ENCODE results near the gene CBR3. TPM values are rescaled to one million over a fixed set of nuclear protein-coding genes. Genes with fewer than 3 reads are reported as not detected.

Gene CBR3
- total RNA-seq, 1 donor from 2014 or later = 2.8 TPM

DNA sequence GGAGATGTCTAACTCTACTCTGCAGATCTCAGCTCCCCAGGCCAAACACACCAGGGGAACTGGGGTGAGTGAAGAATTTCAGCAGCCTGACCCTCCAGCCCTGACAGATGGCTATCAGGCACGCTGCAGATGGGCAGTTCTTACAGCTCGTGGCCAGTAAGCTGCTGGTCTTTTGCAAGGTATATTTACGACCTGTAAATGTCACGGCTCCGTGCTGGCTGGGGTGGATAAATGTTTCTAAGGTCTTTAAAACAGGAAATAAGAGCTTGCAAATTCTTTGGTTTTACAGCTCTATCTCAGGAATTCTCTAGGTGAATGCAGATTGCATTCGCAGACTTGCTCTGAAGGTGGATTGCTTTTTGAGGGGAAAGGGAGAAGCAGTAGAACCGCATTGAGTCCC is 31.8 kb downstream of the CBR3 start:
- no peak overlapping the region for H3K9ac ChIP-seq (ENCODE audit: low read length)
- no peak overlapping the region for H2AFZ ChIP-seq (ENCODE audit: low read depth, low read length)
- H3K4me2 ChIP-seq (ENCODE audit: low read length) = no peak overlapping the region
- no peaks in the 10 kb centered on the region for H3K27me3 ChIP-seq (ENCODE audit: insufficient read depth, low read length)
- H3K36me3 ChIP-seq (ENCODE audit: insufficient read depth, low read length) = peaks cover 6% of the 10 kb centered on the region
- Mint-ChIP-seq H3K4me1 (ENCODE audit: low read depth, unreplicated experiment) (peaks cover 8% of the 10 kb centered on the region), H3K4me3 (ENCODE audit: unreplicated experiment) (no peak overlapping the region), H3K9me3 (ENCODE audit: unreplicated experiment) (no peaks in the 10 kb centered on the region), H3K27me3 (ENCODE audit: low read depth, unreplicated experiment) (no peaks in the 10 kb centered on the region), H3K36me3 (ENCODE audit: low read depth, unreplicated experiment) (peaks cover 18% of the 10 kb centered on the region), H3K27ac (ENCODE audit: unreplicated experiment) (no peak overlapping the region)
- DNase-seq (ENCODE audit: low read depth) (no peak), FAIRE-seq (no peak)
- H3K4me1 ChIP-seq (ENCODE audit: insufficient read depth, low read length) = peaks cover 2% of the 10 kb centered on the region
- no peaks in the 10 kb centered on the region for H3K9me3 ChIP-seq (ENCODE audit: insufficient read depth, low read depth, low read length)
- H3K27ac ChIP-seq (ENCODE audit: low read depth, low read length) = no peak overlapping the region
- peaks cover 21% of the 10 kb centered on the region for H4K20me1 ChIP-seq (ENCODE audit: insufficient read depth, low read length)
- no peak overlapping the region for H3K4me3 ChIP-seq (ENCODE audit: insufficient read depth, low read depth, low read length)
- peaks cover 29% of the 10 kb centered on the region for H3K79me2 ChIP-seq (ENCODE audit: insufficient read depth, low read length)
- TF ChIP-seq, protein P1, sequence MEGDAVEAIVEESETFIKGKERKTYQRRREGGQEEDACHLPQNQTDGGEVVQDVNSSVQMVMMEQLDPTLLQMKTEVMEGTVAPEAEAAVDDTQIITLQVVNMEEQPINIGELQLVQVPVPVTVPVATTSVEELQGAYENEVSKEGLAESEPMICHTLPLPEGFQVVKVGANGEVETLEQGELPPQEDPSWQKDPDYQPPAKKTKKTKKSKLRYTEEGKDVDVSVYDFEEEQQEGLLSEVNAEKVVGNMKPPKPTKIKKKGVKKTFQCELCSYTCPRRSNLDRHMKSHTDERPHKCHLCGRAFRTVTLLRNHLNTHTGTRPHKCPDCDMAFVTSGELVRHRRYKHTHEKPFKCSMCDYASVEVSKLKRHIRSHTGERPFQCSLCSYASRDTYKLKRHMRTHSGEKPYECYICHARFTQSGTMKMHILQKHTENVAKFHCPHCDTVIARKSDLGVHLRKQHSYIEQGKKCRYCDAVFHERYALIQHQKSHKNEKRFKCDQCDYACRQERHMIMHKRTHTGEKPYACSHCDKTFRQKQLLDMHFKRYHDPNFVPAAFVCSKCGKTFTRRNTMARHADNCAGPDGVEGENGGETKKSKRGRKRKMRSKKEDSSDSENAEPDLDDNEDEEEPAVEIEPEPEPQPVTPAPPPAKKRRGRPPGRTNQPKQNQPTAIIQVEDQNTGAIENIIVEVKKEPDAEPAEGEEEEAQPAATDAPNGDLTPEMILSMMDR (IDR thresholded peaks at IDR 0.05; ENCODE audit: insufficient read depth, low read depth, low read length) = no peak
- no peak for TF ChIP-seq EZH2 (IDR thresholded peaks at IDR 0.05; ENCODE audit: insufficient read depth, low read length)

DNA sequence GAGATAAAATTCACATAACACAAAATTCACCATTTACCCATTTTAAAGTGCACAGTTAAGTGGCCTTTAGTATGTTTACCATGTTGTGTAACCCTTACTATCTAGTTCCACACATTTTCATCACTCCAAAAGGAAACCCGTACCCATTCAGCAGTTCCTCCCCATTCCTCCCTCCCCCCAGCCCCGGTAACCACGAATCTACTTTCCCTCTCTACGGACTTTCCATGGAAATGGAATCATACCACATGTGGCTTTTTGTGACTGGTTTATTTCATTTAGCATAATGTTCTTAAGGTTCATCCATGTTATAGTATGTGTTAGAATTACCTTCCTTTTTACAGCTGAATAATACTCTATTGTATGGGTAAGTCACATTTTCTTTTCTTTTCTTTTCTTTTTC is 32.7 kb downstream of the CBR3 start:
- Histone ChIP-seq H2AFZ (ENCODE audit: low read depth, low read length) (no peak overlapping the region), H3K9ac (ENCODE audit: low read length) (no peak overlapping the region), H3K9me3 (ENCODE audit: insufficient read depth, low read depth, low read length) (no peaks in the 10 kb centered on the region), H3K36me3 (ENCODE audit: insufficient read depth, low read length) (peaks cover 6% of the 10 kb centered on the region), H3K4me3 (ENCODE audit: insufficient read depth, low read depth, low read length) (no peak overlapping the region), H4K20me1 (ENCODE audit: insufficient read depth, low read length) (peaks cover 13% of the 10 kb centered on the region), H3K4me1 (ENCODE audit: insufficient read depth, low read length) (peaks cover 6% of the 10 kb centered on the region), H3K79me2 (ENCODE audit: insufficient read depth, low read length) (peaks cover 20% of the 10 kb centered on the region), H3K27ac (ENCODE audit: low read depth, low read length) (no peak overlapping the region), H3K27me3 (ENCODE audit: insufficient read depth, low read length) (no peaks in the 10 kb centered on the region), H3K4me2 (ENCODE audit: low read length) (no peak overlapping the region)
- Mint-ChIP-seq H3K9me3 (ENCODE audit: unreplicated experiment) (no peaks in the 10 kb centered on the region), H3K4me1 (ENCODE audit: low read depth, unreplicated experiment) (peaks cover 10% of the 10 kb centered on the region), H3K27me3 (ENCODE audit: low read depth, unreplicated experiment) (no peaks in the 10 kb centered on the region), H3K36me3 (ENCODE audit: low read depth, unreplicated experiment) (peaks cover 21% of the 10 kb centered on the region), H3K4me3 (ENCODE audit: unreplicated experiment) (no peak overlapping the region), H3K27ac (ENCODE audit: unreplicated experiment) (no peak overlapping the region)
- no peak for DNase-seq (ENCODE audit: low read depth)
- FAIRE-seq = no peak
- no peak for TF ChIP-seq EZH2 (IDR thresholded peaks at IDR 0.05; ENCODE audit: insufficient read depth, low read length)
- TF ChIP-seq, protein P1 (IDR thresholded peaks at IDR 0.05; ENCODE audit: insufficient read depth, low read depth, low read length) = no peak

DNA sequence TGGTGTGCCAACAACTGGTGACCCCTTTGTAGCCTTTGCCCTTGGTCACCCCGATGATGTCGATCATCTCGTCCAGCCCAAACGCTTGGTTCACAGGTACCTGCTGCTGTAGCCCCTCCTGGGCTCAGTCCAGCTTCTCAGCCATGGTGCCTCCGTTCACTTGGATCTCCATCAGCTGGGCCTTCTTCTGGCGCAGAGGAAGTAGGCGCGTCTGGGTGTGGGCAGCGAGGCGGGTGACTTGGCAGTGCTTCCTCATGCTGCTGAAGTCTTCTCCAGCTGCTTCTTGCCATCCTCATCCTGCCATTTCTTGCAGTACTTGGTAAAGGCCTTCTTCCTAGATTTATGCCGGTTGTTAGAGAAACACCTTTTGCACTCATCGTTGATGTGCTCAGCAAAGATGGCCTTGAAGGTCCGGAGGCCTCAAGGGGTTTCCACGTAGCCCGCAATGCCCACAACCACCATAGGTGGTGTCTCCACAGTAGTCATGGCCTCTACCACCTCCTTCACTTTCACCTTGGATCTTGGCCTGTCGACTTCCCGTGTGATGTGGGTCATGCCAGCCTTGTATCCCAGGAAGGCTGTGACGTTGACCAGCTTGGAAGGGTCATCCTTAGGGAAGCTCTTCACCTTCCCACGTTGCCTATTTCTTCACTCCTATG is 34.7 kb downstream of the CBR3 start:
- Histone ChIP-seq H3K27ac (ENCODE audit: low read depth, low read length) (no peak overlapping the region), H3K4me3 (ENCODE audit: insufficient read depth, low read depth, low read length) (no peak overlapping the region), H3K27me3 (ENCODE audit: insufficient read depth, low read length) (no peaks in the 10 kb centered on the region), H2AFZ (ENCODE audit: low read depth, low read length) (no peak overlapping the region), H3K4me2 (ENCODE audit: low read length) (no peak overlapping the region), H4K20me1 (ENCODE audit: insufficient read depth, low read length) (no peaks in the 10 kb centered on the region), H3K9me3 (ENCODE audit: insufficient read depth, low read depth, low read length) (no peaks in the 10 kb centered on the region), H3K79me2 (ENCODE audit: insufficient read depth, low read length) (peaks cover 1% of the 10 kb centered on the region), H3K9ac (ENCODE audit: low read length) (no peak overlapping the region), H3K4me1 (ENCODE audit: insufficient read depth, low read length) (peaks cover 6% of the 10 kb centered on the region), H3K36me3 (ENCODE audit: insufficient read depth, low read length) (peaks cover 6% of the 10 kb centered on the region)
- Mint-ChIP-seq H3K9me3 (ENCODE audit: unreplicated experiment) (no peaks in the 10 kb centered on the region), H3K27me3 (ENCODE audit: low read depth, unreplicated experiment) (no peaks in the 10 kb centered on the region), H3K36me3 (ENCODE audit: low read depth, unreplicated experiment) (peaks cover 19% of the 10 kb centered on the region), H3K4me3 (ENCODE audit: unreplicated experiment) (no peak overlapping the region), H3K27ac (ENCODE audit: unreplicated experiment) (no peak overlapping the region), H3K4me1 (ENCODE audit: low read depth, unreplicated experiment) (peaks cover 4% of the 10 kb centered on the region)
- no peak for DNase-seq (ENCODE audit: low read depth)
- no peak for TF ChIP-seq EZH2 (IDR thresholded peaks at IDR 0.05; ENCODE audit: insufficient read depth, low read length)
- TF ChIP-seq, protein P1 (IDR thresholded peaks at IDR 0.05; ENCODE audit: insufficient read depth, low read depth, low read length) = no peak
- FAIRE-seq = no peak
